ENCODE results near the gene DSP.

Gene DSP

DNA sequence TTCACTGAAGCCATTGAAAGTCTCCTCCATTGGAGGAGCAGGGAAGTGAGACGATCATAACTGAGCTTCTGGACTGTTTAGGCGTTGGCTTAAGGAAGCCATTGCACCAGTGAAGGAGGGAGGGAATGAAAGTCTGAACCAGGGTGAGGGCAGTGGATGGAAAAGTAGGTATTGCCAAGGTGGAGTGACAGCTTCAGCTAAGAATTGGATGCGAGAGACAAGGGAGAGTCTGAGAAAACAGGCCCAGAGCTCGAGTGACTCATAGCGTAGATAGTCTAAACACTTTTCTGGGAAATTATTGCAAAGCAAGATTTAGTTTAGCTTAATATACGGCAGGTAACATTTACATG is 4.5 kb downstream of the DSP start:
- H3K27ac ChIP-seq (replicated peaks), result no peak overlapping the region
- H3K4me3 ChIP-seq (replicated peaks; ENCODE audit: insufficient read depth, low read length), result no peak overlapping the region
- no peak for DNase-seq (ENCODE audit: low read depth in 1 of 2, low spot score in 1 of 2)
- H3K27me3 ChIP-seq (ENCODE audit: insufficient read depth, poor library complexity, severe bottlenecking), result peaks cover 25% of the 10 kb centered on the region
- no peak for TF ChIP-seq REST (IDR thresholded peaks at IDR 0.05; ENCODE audit: insufficient replicate concordance, low read depth)
- TF ChIP-seq POLR2AphosphoS5 (IDR thresholded peaks at IDR 0.05; ENCODE audit: low read depth), result no peak
- TF ChIP-seq CTCF (IDR thresholded peaks at IDR 0.05; ENCODE audit: insufficient read depth, low read length), result no peak
- TF ChIP-seq GABPA (IDR thresholded peaks at IDR 0.05; ENCODE audit: low read depth), result no peak
- TF ChIP-seq SPI1 (IDR thresholded peaks at IDR 0.05; ENCODE audit: borderline replicate concordance, low read depth), result no peak

DNA sequence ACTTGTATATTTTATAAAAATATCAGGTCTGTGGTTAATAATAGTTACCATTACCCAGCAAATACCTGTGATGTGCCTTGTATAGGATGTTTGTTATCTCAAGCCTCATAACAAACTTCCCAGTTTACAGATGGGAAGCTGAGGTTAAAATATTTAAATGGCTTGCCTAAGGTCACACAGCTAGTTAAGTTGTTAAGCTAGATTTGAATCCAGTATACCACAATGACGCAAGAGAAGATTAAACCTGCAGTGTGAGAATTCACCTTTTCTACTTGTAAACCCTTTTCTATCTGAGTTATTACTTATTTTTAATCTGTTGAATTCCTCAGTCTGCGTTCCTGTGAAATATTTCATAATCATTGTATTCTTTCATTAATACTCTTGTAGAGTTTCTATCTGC is 4.9 kb downstream of the DSP start:
- no peak overlapping the region for H3K4me3 ChIP-seq (replicated peaks; ENCODE audit: insufficient read depth, low read length)
- no peak for TF ChIP-seq SPI1 (IDR thresholded peaks at IDR 0.05; ENCODE audit: borderline replicate concordance, low read depth)
- no peak for TF ChIP-seq POLR2AphosphoS5 (IDR thresholded peaks at IDR 0.05; ENCODE audit: low read depth)
- no peak for TF ChIP-seq CTCF (IDR thresholded peaks at IDR 0.05; ENCODE audit: insufficient read depth, low read length)
- no peak for TF ChIP-seq REST (IDR thresholded peaks at IDR 0.05; ENCODE audit: insufficient replicate concordance, low read depth)
- no peak for TF ChIP-seq GABPA (IDR thresholded peaks at IDR 0.05; ENCODE audit: low read depth)
- peaks cover 24% of the 10 kb centered on the region for H3K27me3 ChIP-seq (ENCODE audit: insufficient read depth, poor library complexity, severe bottlenecking)
- DNase-seq (ENCODE audit: low read depth in 1 of 2, low spot score in 1 of 2), result no peak
- no peak overlapping the region for H3K27ac ChIP-seq (replicated peaks)

DNA sequence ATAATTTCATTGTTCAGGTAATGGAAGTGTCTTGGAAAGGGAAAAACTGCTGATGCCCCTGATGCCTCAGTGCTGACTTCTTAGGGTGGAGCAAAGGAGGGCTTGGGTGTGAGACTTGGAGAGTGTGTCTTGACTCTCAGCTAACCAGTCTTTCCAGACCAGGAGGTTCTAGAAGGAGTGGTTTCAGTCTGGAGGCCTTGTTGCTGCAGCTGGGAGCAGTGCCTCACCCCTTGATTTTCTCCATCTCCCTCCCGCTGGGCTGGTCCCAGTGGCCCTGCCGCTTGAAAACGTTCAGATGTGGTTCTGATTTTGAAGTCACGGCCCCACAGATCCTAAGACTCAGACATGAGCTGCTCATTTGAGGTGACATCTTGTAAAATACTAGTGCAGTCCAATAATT is 5.4 kb downstream of the DSP start:
- peaks cover 19% of the 10 kb centered on the region for H3K27me3 ChIP-seq (ENCODE audit: insufficient read depth, poor library complexity, severe bottlenecking)
- TF ChIP-seq REST (IDR thresholded peaks at IDR 0.05; ENCODE audit: insufficient replicate concordance, low read depth) (no peak), POLR2AphosphoS5 (IDR thresholded peaks at IDR 0.05; ENCODE audit: low read depth) (no peak), GABPA (IDR thresholded peaks at IDR 0.05; ENCODE audit: low read depth) (no peak), CTCF (IDR thresholded peaks at IDR 0.05; ENCODE audit: insufficient read depth, low read length) (no peak), SPI1 (IDR thresholded peaks at IDR 0.05; ENCODE audit: borderline replicate concordance, low read depth) (no peak)

More for the DNA sequence above, 5.4 kb downstream of the DSP start:
- no peak for DNase-seq (ENCODE audit: low read depth in 1 of 2, low spot score in 1 of 2)
- Histone ChIP-seq H3K4me3 (replicated peaks; ENCODE audit: insufficient read depth, low read length) (no peak overlapping the region), H3K27ac (replicated peaks) (no peak overlapping the region)
